ENCODE measurements around the gene COL1A1. TPM values are rescaled to one million over a fixed set of nuclear protein-coding genes. Genes with fewer than 3 reads are reported as not detected.
A peak's percentile ranks its signal among the peaks of the same experiment; 100 is the strongest.

COL1A1 gene
- total and polyA plus RNA-seq, 2 of the 13 experiments (the other 11 are each of a cell fraction or from before 2014, with no cell fraction given), result 0.05 TPM; not detected in 1

DNA sequence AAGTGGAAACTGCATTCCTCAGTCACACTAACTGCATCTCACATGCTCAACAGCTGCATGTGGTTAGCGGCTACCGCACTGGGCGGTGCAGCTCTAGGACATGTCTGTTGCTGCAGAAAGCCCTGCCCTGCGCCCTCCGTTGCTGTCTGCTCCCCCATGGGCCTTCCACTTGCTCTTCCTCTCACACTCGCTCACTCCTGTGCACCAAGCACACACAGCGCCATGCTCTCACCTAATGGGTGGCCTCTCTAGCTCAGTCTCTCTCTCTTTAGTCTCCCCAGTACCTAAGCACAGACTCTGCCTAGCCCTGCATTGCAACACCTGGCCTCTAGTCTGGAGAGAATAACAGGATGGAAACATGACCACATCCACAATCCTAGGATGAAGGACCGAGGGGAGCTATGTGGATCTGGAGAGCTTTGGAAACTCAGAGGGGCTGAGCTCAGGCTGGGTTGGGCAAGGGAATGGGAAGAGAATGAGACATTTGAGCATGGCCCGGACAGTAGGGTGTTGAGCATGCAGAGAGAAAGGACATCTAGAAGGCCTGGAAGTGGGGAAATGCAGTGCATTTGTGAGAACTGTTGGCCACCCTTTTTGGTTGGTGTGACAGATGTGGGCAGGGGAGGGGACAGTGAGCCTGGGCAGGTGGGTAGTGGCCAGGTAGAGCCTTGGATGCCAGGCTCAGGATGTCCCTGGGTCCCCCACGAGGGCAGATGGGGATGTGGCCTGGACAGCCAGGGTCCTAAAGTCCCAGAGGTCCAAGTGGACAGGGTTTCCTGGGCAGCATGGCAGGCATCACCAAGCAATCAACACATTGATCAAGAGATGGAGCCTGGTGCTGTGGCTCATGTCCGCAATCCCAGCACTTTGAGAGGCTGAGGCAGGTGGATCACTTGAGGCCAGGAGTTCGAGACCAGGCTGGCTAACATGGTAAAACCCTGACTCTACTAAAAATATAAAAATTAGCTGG, 19.6 kb downstream of the COL1A1 start (continued):
- TF ChIP-seq TOPORS (CRISPR knock-in tag; IDR thresholded peaks at IDR 0.05), result no peak
- TF ChIP-seq, protein P1, sequence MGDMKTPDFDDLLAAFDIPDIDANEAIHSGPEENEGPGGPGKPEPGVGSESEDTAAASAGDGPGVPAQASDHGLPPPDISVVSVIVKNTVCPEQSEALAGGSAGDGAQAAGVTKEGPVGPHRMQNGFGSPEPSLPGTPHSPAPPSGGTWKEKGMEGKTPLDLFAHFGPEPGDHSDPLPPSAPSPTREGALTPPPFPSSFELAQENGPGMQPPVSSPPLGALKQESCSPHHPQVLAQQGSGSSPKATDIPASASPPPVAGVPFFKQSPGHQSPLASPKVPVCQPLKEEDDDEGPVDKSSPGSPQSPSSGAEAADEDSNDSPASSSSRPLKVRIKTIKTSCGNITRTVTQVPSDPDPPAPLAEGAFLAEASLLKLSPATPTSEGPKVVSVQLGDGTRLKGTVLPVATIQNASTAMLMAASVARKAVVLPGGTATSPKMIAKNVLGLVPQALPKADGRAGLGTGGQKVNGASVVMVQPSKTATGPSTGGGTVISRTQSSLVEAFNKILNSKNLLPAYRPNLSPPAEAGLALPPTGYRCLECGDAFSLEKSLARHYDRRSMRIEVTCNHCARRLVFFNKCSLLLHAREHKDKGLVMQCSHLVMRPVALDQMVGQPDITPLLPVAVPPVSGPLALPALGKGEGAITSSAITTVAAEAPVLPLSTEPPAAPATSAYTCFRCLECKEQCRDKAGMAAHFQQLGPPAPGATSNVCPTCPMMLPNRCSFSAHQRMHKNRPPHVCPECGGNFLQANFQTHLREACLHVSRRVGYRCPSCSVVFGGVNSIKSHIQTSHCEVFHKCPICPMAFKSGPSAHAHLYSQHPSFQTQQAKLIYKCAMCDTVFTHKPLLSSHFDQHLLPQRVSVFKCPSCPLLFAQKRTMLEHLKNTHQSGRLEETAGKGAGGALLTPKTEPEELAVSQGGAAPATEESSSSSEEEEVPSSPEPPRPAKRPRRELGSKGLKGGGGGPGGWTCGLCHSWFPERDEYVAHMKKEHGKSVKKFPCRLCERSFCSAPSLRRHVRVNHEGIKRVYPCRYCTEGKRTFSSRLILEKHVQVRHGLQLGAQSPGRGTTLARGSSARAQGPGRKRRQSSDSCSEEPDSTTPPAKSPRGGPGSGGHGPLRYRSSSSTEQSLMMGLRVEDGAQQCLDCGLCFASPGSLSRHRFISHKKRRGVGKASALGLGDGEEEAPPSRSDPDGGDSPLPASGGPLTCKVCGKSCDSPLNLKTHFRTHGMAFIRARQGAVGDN (CRISPR knock-in tag; IDR thresholded peaks at IDR 0.05), result 0 out of 2 replicates have a peak, but pooled peaks have one; percentile 11

DNA sequence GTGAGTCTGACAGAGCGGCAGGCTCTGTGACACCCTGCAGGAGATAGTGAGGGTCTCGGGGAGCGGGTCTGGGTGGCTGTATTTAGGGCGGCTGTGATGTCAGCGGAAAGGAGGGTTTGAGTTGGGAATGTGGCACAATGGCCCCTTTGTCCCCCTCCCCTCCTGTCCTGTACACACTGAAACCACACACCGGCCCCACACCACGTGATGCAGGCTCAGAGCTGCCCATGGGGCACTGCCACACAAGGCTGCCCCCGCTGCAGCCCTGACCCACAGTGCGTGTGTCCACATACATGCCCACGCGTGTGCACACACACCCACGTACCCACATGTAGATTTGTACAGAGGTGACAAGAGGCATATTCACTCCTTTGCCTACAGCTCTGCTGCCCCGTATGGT, 20.3 kb downstream of the COL1A1 start:
- WGBS (ENCODE audit: low lambda C conversion rate), result 28% methylated on average over 13 of the region's 13 CpGs
- H3K36me3 ChIP-seq (replicated peaks in 1 of 2; ENCODE audit: control insufficient read depth in 1 of 2, insufficient read depth in 2 of 2, low read length in 2 of 2), result no peaks in the 10 kb centered on the region
- ATAC-seq, result no peak
- BruUV-seq (replicated peaks), result no TSS peak
- H3K27ac ChIP-seq (ENCODE audit: extremely low read length, insufficient read depth, low read length), result no peak overlapping the region
- H2AFZ ChIP-seq (ENCODE audit: low read length), result no peak overlapping the region
- ChIA-PET POLR2A (no interaction called here), CTCF (ENCODE audit: low intra/inter-chr PET ratio, low total read pairs) (no interaction called here)
- peaks cover 4 to 32% of the 10 kb centered on the region in 2 experiments for H3K27me3 ChIP-seq (ENCODE audit: control insufficient read depth in 1 of 2, insufficient read depth in 2 of 2, low read length in 2 of 2)
- no peaks in the 10 kb centered on the region for H3K79me2 ChIP-seq (ENCODE audit: insufficient read depth, low read length)
- intact Hi-C loops (cut with micrococcal nuclease; ENCODE audit: unreplicated experiment), result no loop called here
- H3K4me2 ChIP-seq (ENCODE audit: low read depth, low read length), result peak overlapping the region; percentile 22
- in situ Hi-C loops (cut with HindIII; ENCODE audit: extremely low pct_ligation_motif_present, low pct_unique_long_range_greater_than_20kb), result no loop called here
- H3K9me3 ChIP-seq (ENCODE audit: low read length), result no peaks in the 10 kb centered on the region
- DNase-seq (ENCODE audit: low spot score), result peak; percentile 58
- H3K4me3 ChIP-seq (replicated peaks in 1 of 3; ENCODE audit: insufficient read depth in 1 of 3, low read depth in 2 of 3, low read length in 3 of 3), result peak overlapping the region in 1 of 3 experiments; percentile 0; a peak in 1 of 6 replicates
- FAIRE-seq, result no peak
- peaks cover 43% of the 10 kb centered on the region for H3K4me1 ChIP-seq (ENCODE audit: insufficient read depth, low read length)
- no peaks in the 10 kb centered on the region for H4K20me1 ChIP-seq (ENCODE audit: insufficient read depth, low read length)
- H3K9ac ChIP-seq (ENCODE audit: insufficient read depth, low read depth, low read length), result no peak overlapping the region
- TF ChIP-seq, protein P2, sequence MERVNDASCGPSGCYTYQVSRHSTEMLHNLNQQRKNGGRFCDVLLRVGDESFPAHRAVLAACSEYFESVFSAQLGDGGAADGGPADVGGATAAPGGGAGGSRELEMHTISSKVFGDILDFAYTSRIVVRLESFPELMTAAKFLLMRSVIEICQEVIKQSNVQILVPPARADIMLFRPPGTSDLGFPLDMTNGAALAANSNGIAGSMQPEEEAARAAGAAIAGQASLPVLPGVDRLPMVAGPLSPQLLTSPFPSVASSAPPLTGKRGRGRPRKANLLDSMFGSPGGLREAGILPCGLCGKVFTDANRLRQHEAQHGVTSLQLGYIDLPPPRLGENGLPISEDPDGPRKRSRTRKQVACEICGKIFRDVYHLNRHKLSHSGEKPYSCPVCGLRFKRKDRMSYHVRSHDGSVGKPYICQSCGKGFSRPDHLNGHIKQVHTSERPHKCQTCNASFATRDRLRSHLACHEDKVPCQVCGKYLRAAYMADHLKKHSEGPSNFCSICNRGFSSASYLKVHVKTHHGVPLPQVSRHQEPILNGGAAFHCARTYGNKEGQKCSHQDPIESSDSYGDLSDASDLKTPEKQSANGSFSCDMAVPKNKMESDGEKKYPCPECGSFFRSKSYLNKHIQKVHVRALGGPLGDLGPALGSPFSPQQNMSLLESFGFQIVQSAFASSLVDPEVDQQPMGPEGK (CRISPR knock-in tag; IDR thresholded peaks at IDR 0.05), result peak; percentile 55
- TF ChIP-seq ZFP37 (CRISPR knock-in tag; IDR thresholded peaks at IDR 0.05; ENCODE audit: borderline replicate concordance), result no peak
- TF ChIP-seq, protein P3, sequence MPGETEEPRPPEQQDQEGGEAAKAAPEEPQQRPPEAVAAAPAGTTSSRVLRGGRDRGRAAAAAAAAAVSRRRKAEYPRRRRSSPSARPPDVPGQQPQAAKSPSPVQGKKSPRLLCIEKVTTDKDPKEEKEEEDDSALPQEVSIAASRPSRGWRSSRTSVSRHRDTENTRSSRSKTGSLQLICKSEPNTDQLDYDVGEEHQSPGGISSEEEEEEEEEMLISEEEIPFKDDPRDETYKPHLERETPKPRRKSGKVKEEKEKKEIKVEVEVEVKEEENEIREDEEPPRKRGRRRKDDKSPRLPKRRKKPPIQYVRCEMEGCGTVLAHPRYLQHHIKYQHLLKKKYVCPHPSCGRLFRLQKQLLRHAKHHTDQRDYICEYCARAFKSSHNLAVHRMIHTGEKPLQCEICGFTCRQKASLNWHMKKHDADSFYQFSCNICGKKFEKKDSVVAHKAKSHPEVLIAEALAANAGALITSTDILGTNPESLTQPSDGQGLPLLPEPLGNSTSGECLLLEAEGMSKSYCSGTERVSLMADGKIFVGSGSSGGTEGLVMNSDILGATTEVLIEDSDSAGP (CRISPR knock-in tag; IDR thresholded peaks at IDR 0.05; ENCODE audit: borderline replicate concordance), result 0 out of 2 replicates have a peak, but pooled peaks have one; percentile 11
- TF ChIP-seq SRSF9 (IDR thresholded peaks at IDR 0.05; ENCODE audit: borderline replicate concordance, insufficient read depth, low read depth, low read length, poor library complexity, severe bottlenecking), result no peak
- TF ChIP-seq, protein P4, sequence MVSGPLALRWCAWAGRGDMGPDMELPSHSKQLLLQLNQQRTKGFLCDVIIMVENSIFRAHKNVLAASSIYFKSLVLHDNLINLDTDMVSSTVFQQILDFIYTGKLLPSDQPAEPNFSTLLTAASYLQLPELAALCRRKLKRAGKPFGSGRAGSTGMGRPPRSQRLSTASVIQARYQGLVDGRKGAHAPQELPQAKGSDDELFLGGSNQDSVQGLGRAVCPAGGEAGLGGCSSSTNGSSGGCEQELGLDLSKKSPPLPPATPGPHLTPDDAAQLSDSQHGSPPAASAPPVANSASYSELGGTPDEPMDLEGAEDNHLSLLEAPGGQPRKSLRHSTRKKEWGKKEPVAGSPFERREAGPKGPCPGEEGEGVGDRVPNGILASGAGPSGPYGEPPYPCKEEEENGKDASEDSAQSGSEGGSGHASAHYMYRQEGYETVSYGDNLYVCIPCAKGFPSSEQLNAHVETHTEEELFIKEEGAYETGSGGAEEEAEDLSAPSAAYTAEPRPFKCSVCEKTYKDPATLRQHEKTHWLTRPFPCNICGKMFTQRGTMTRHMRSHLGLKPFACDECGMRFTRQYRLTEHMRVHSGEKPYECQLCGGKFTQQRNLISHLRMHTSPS (CRISPR knock-in tag; IDR thresholded peaks at IDR 0.05; ENCODE audit: low read depth), result peak; percentile 85
- TF ChIP-seq ZSCAN25 (CRISPR knock-in tag; IDR thresholded peaks at IDR 0.05), result no peak
